H1 (cell line): ENCODE data around the gene SMARCAL1. TPM values are rescaled to one million over a fixed set of nuclear protein-coding genes. Genes with fewer than 3 reads are reported as not detected.

ENCODE experiments used
- CTCF ChIA-PET: fragments of 300-600 bp; sonication (Branson Sonifier 250); formaldehyde crosslinking; loops from one replicate; lab custom pipeline; 2021; ENCODE audit not compliant: partially characterized antibody; lab: Charles Lee
- POLR2A ChIA-PET: fragments of 300-600 bp; sonication (Branson Sonifier 250); formaldehyde crosslinking; loops from one replicate; lab custom pipeline; 2021; ENCODE audit warnings: inconsistent platforms; ENCODE audit not compliant: partially characterized antibody; lab: Charles Lee
- DNase-seq, 2 experiments: peaks; one replicate each; pipeline versions ENCODE4 v3.0.0 to v3.0.0-alpha.2; 2010 to 2022; ENCODE audit warnings: low spot score in 2 of 2, low read depth in 1 of 2, mixed read lengths in 1 of 2
- FAIRE-seq: peaks from 2 replicates; lab custom pipeline; 2011; peaks lifted over from hg19 to GRCh38; lab: Jason Lieb, UNC
- H2AFZ ChIP-seq: 2 replicates; pipeline ENCODE4 v1.8.1; 2012; ENCODE audit warnings: low read length, inconsistent platforms
- H2AK5ac ChIP-seq: 2 replicates; pipeline ENCODE4 v1.6.1; 2013; ENCODE audit warnings: low read depth, low read length
- H2BK120ac ChIP-seq: replicated peaks from 2 replicates; pipeline ENCODE3; 2013; ENCODE audit warnings: low read depth, low read length, inconsistent platforms
- H2BK12ac ChIP-seq: 2 replicates; pipeline ENCODE4 v1.6.1; 2013; ENCODE audit warnings: low read depth, low read length
- H2BK15ac ChIP-seq: 2 replicates; pipeline ENCODE4 v1.6.1; 2013; ENCODE audit warnings: low read length
- H2BK20ac ChIP-seq: 2 replicates; pipeline ENCODE4 v1.6.1; 2013; ENCODE audit warnings: low read length
- H2BK5ac ChIP-seq: 2 replicates; pipeline ENCODE4 v1.6.1; 2013; ENCODE audit warnings: low read depth, low read length
- H3K14ac ChIP-seq: 2 replicates; pipeline ENCODE4 v1.6.1; 2013; ENCODE audit warnings: inconsistent platforms; ENCODE audit not compliant: insufficient read length
- H3K18ac ChIP-seq: 2 replicates; pipeline ENCODE4 v1.6.1; 2013; ENCODE audit warnings: low read length; ENCODE audit errors: extremely low read depth
- H3K23ac ChIP-seq: 2 replicates; pipeline ENCODE4 v1.6.1; 2013; ENCODE audit warnings: inconsistent platforms; ENCODE audit not compliant: insufficient read length
- H3K23me2 ChIP-seq: 2 replicates; pipeline ENCODE4 v1.6.1; 2013; ENCODE audit warnings: low read depth, low read length
- H3K27ac ChIP-seq: 2 replicates; pipeline ENCODE4 v1.6.1; 2011; ENCODE audit warnings: low read depth, low read length, inconsistent platforms
- H3K27me3 ChIP-seq, 4 experiments: replicated peaks in 1 of 4; 1 replicate in 1 of 4; 2 replicates in 3 of 4; pipeline versions ENCODE4 v1.6.1 to v1.8.1; 2011 to 2013; ENCODE audit warnings: low read length in 3 of 4, mild to moderate bottlenecking in 3 of 4, inconsistent platforms in 2 of 4, mixed read lengths in 2 of 4, moderate library complexity in 1 of 4; ENCODE audit not compliant: control insufficient read depth in 3 of 4, insufficient read depth in 3 of 4; ENCODE audit errors: extremely low read depth in 1 of 4
- H3K36me3 ChIP-seq, 4 experiments: 2 replicates each; pipeline versions ENCODE4 v1.6.1 to v1.8.1; 2011 to 2013; ENCODE audit warnings: mild to moderate bottlenecking in 4 of 4, low read length in 3 of 4, moderate library complexity in 2 of 4, control low read depth in 1 of 4, inconsistent platforms in 1 of 4; ENCODE audit not compliant: insufficient read depth in 4 of 4, control insufficient read depth in 2 of 4
- H3K4ac ChIP-seq: replicated peaks from 2 replicates; pipeline ENCODE3; 2013; ENCODE audit warnings: low read length, low read depth, mixed read lengths, inconsistent platforms; ENCODE audit not compliant: insufficient read length
- H3K4me1 ChIP-seq, 4 experiments: replicated peaks in 1 of 4; 1 replicate in 1 of 4; 2 replicates in 3 of 4; pipeline versions ENCODE4 v1.6.1 to v1.8.1; 2011 to 2013; ENCODE audit warnings: low read length in 3 of 4, inconsistent platforms in 2 of 4, mixed read lengths in 1 of 4; ENCODE audit not compliant: insufficient read depth in 4 of 4, control insufficient read depth in 3 of 4
- H3K4me2 ChIP-seq, 2 experiments: 2 replicates each; pipeline versions ENCODE4 v1.6.1 to v1.8.1; 2011 to 2013; ENCODE audit warnings: low read depth in 2 of 2, low read length in 2 of 2, control low read depth in 1 of 2, inconsistent platforms in 1 of 2, mild to moderate bottlenecking in 1 of 2; ENCODE audit not compliant: insufficient read depth in 1 of 2
- H3K4me3 ChIP-seq, 4 experiments: fragments of 200-600, 300-600 bp in 1 of 4; sonication (generic), shearing (Covaris generic), sonication (Bioruptor Twin) in 1 of 4; 2 replicates each; pipeline versions ENCODE4 v1.5.1 to v1.8.1; 2011 to 2016; ENCODE audit warnings: low read length in 4 of 4, low read depth in 3 of 4, control low read depth in 2 of 4, inconsistent platforms in 2 of 4, mild to moderate bottlenecking in 2 of 4, mixed read lengths in 1 of 4, moderate library complexity in 1 of 4; ENCODE audit not compliant: insufficient read depth in 2 of 4; ENCODE audit errors: extremely low read depth in 1 of 4
- H3K56ac ChIP-seq: replicated peaks from 2 replicates; pipeline ENCODE3; 2013; ENCODE audit warnings: low read depth, mild to moderate bottlenecking, mixed read lengths, low read length, inconsistent platforms; ENCODE audit not compliant: insufficient read length
- H3K79me1 ChIP-seq: 2 replicates; pipeline ENCODE4 v1.6.1; 2013; ENCODE audit warnings: low read depth, low read length, control low read depth
- H3K79me2 ChIP-seq, 2 experiments: 2 replicates each; pipeline versions ENCODE4 v1.6.1 to v1.8.1; 2012 to 2013; ENCODE audit warnings: low read length in 2 of 2, mild to moderate bottlenecking in 2 of 2, inconsistent platforms in 1 of 2; ENCODE audit not compliant: insufficient read depth in 2 of 2, control insufficient read depth in 1 of 2
- H3K9ac ChIP-seq, 4 experiments: replicated peaks in 1 of 4; 1 replicate in 1 of 4; 2 replicates in 3 of 4; pipeline versions ENCODE4 v1.6.1 to v1.8.1; 2011 to 2013; ENCODE audit warnings: low read depth in 3 of 4, low read length in 3 of 4, control low read depth in 2 of 4, mild to moderate bottlenecking in 2 of 4, moderate library complexity in 2 of 4, inconsistent platforms in 1 of 4; ENCODE audit errors: extremely low read depth in 1 of 4
- H3K9me3 ChIP-seq, 2 experiments: 2 replicates each; pipeline versions ENCODE4 v1.6.1 to v1.8.1; 2012 to 2013; ENCODE audit warnings: mild to moderate bottlenecking in 2 of 2, moderate library complexity in 2 of 2, control low read depth in 1 of 2, inconsistent platforms in 1 of 2, low read depth in 1 of 2, low read length in 1 of 2, mixed read lengths in 1 of 2; ENCODE audit not compliant: insufficient read depth in 2 of 2
- H4K20me1 ChIP-seq, 2 experiments: replicated peaks in 1 of 2; 2 replicates each; pipeline versions ENCODE3 to v1.8.1; 2011 to 2013; ENCODE audit warnings: inconsistent platforms in 2 of 2, low read length in 2 of 2, mild to moderate bottlenecking in 1 of 2; ENCODE audit not compliant: insufficient read depth in 2 of 2, control insufficient read depth in 1 of 2
- H4K5ac ChIP-seq: 2 replicates; pipeline ENCODE4 v1.6.1; 2013; ENCODE audit warnings: low read length, low read depth, mixed read lengths, inconsistent platforms; ENCODE audit not compliant: insufficient read length
- H4K8ac ChIP-seq: 2 replicates; pipeline ENCODE4 v1.8.0; 2013; ENCODE audit warnings: mild to moderate bottlenecking, moderate library complexity, low read length, inconsistent platforms; ENCODE audit not compliant: insufficient read depth; ENCODE audit errors: extremely low read depth
- H4K91ac ChIP-seq: replicated peaks from 2 replicates; pipeline ENCODE3; 2013; ENCODE audit warnings: low read length, mixed read lengths, inconsistent platforms; ENCODE audit not compliant: insufficient read length
- ASH2L ChIP-seq: fragments of 200-600, 300-600 bp; sonication (generic); IDR thresholded peaks from one replicate; pipeline ENCODE4 v1.7.1; 2017; ENCODE audit warnings: low read length
- ATF2 ChIP-seq: IDR thresholded peaks from 2 replicates; pipeline ENCODE4 v1.6.1; 2012; ENCODE audit warnings: low read length, inconsistent platforms
- BACH1 ChIP-seq: IDR thresholded peaks from 2 replicates; pipeline ENCODE4 v1.6.1; 2012; ENCODE audit warnings: low read length, improper control_type of control experiment
- MAFK ChIP-seq: IDR thresholded peaks from 2 replicates; pipeline ENCODE4 v1.6.1; 2012; ENCODE audit warnings: low read depth, mild to moderate bottlenecking, improper control_type of control experiment, low read length
- NANOG ChIP-seq: IDR thresholded peaks from 2 replicates; pipeline ENCODE4 v1.6.1; 2011; ENCODE audit warnings: low read length, low read depth, mild to moderate bottlenecking, inconsistent platforms; ENCODE audit not compliant: insufficient read depth, poor library complexity, severe bottlenecking
- POLR2AphosphoS5 ChIP-seq: IDR thresholded peaks from 2 replicates; pipeline ENCODE4 v1.6.1; 2011; ENCODE audit warnings: low read depth, low read length
- RBBP5 ChIP-seq: IDR thresholded peaks from 2 replicates; pipeline ENCODE4 v1.7.1; 2012; ENCODE audit warnings: low read depth, mild to moderate bottlenecking, inconsistent platforms, low read length, moderate library complexity, borderline replicate concordance
- RNF2 ChIP-seq: fragments of 200-900, 300-1000 bp; sonication (generic); IDR thresholded peaks from 2 replicates; pipeline ENCODE4 v1.7.1; 2016; ENCODE audit warnings: borderline replicate concordance, low read depth, mild to moderate bottlenecking, antibody characterized with exemption, low read length; ENCODE audit not compliant: poor library complexity, severe bottlenecking; ENCODE audit errors: missing control alignments
- SRF ChIP-seq: IDR thresholded peaks from 2 replicates; pipeline ENCODE4 v1.6.1; 2011; ENCODE audit warnings: mild to moderate bottlenecking, low read depth, low read length, moderate library complexity
- TAF7 ChIP-seq: optimal IDR thresholded peaks from 2 replicates; pipeline ENCODE3; 2011; ENCODE audit warnings: low read depth, mild to moderate bottlenecking, inconsistent platforms, low read length, moderate library complexity, borderline replicate concordance
- TEAD4 ChIP-seq: IDR thresholded peaks from 2 replicates; pipeline ENCODE4 v1.6.1; 2012; ENCODE audit warnings: low read depth, low read length, inconsistent platforms, mixed read lengths
- ZNF274 ChIP-seq: IDR thresholded peaks from 2 replicates; pipeline ENCODE4 v1.7.0; 2012; ENCODE audit warnings: low read length, borderline replicate concordance; ENCODE audit errors: extremely low read depth
- WGBS, 2 experiments: shearing (Covaris generic) in 1 of 2; methylation state at CpG; one replicate each; pipeline versions ENCODE4 v1.1.6 to v1.1.7; 2013 to 2015; ENCODE audit warnings: low lambda C conversion rate in 2 of 2, mixed read lengths in 2 of 2, inconsistent platforms in 1 of 2, low coverage in 1 of 2, missing lambda C conversion rate in 1 of 2; ENCODE audit not compliant: insufficient replicate concordance in 2 of 2, insufficient coverage in 1 of 2, insufficient read length in 1 of 2; ENCODE audit errors: extremely low coverage in 1 of 2, missing lambda C conversion rate in 1 of 2; 5-methylcytosine and 5-hydroxymethylcytosine counted together
- polyA plus RNA-seq, 7 experiments: library from polyadenylated mRNA; depleted of rRNA in 3 of 7; stranded (reverse) in 5 of 7; unstranded in 2 of 7; fragments of >200 nt in 5 of 7; fragments of 200-250 nt in 2 of 7; gene quantifications; 1 replicate in 5 of 7; 2 replicates in 1 of 7; 4 replicates in 1 of 7; pipeline versions ENCODE4 v1.2.1 to v1.2.3, GENCODE V29; 2011 to 2013; ENCODE audit warnings: missing spikeins in 2 of 7, mixed read lengths in 2 of 7
- total RNA-seq: library from RNA; stranded (reverse); fragmentation: NEBNext Ultra II Directional; extraction: Animal tissue kit (Norgen Biotek cat#: 25700); gene quantifications from 2 replicates; pipeline ENCODE4 v1.2.1, GENCODE V29; 2021

SMARCAL1 gene
- total and polyA plus RNA-seq, 2 of the 8 experiments (the other 6 are each of a cell fraction or from before 2014, with no cell fraction given), result 17.6 to 17.9 TPM

GRCh38 chr2:216525972-216526371, 113.7 kb downstream of the SMARCAL1 start:
- FAIRE-seq, result no peak
- Histone ChIP-seq H4K20me1 (no peaks in the 10 kb centered on the region), H3K4ac (no peak overlapping the region), H4K8ac (no peak overlapping the region), H3K56ac (no peak overlapping the region), H2BK12ac (no peak overlapping the region), H3K79me1 (no peaks in the 10 kb centered on the region), H3K36me3 (no peaks in the 10 kb centered on the region; a peak in 1 of 8 replicates), H4K5ac (no peak overlapping the region), H3K14ac (no peak overlapping the region), H2AK5ac (no peak overlapping the region), H3K79me2 (no peaks in the 10 kb centered on the region), H3K27me3 (peaks cover 0 to 1% (median 0%) of the 10 kb centered on the region in 4 experiments; a peak in 1 of 7 replicates), H2BK15ac (no peak overlapping the region), H2BK5ac (no peak overlapping the region), H2BK20ac (no peak overlapping the region), H3K18ac (no peak overlapping the region), H2AFZ (no peak overlapping the region), H3K4me1 (no peaks in the 10 kb centered on the region), H3K4me2 (no peak overlapping the region), H2BK120ac (no peak overlapping the region), H3K9ac (no peak overlapping the region), H4K91ac (no peak overlapping the region), H3K27ac (no peak overlapping the region), H3K9me3 (no peaks in the 10 kb centered on the region), H3K23me2 (no peaks in the 10 kb centered on the region), H3K23ac (no peak overlapping the region), H3K4me3 (no peak overlapping the region)
- DNase-seq, result no peak
- CTCF ChIA-PET, result interaction anchor here (1.2 to 12.8 kb wide), 6 partner anchors 9 to 304 kb away, joined by 3 to 493 read pairs (median 4); no protein-coding TSS in a partner anchor
- POLR2A ChIA-PET, result interaction anchor here (0.5 to 1.1 kb wide), 3 partner anchors 22 to 110 kb away, joined by 3 to 4 read pairs (median 3); no protein-coding TSS in a partner anchor
- 87% methylated on average over 4 of the region's 4 CpGs; no CpG with 5 or more reads in 1 of the 2 experiments for WGBS, 2 experiments
- TF ChIP-seq RNF2, result no peak
- TF ChIP-seq SRF, result no peak
- no peak for TF ChIP-seq NANOG
- no peak for TF ChIP-seq TAF7
- TF ChIP-seq ATF2, result no peak
- TF ChIP-seq RBBP5, result no peak
- TF ChIP-seq MAFK, result no peak
- TF ChIP-seq ZNF274, result no peak
- no peak for TF ChIP-seq ASH2L
- no peak for TF ChIP-seq TEAD4
- TF ChIP-seq BACH1, result no peak
- TF ChIP-seq POLR2AphosphoS5, result no peak
